Dermis blood vessel endothelial cell (primary cell): ENCODE results near the gene NGDN. TPM values are rescaled to one million over a fixed set of nuclear protein-coding genes. Genes with fewer than 3 reads are reported as not detected.

ENCODE experiments used
- DNase-seq: peaks from one replicate; pipeline ENCODE4 v3.0.0; 2010
- total RNA-seq: library from RNA; depleted of rRNA; stranded (reverse); fragments of >200 nt; gene quantifications from 2 replicates; pipeline ENCODE4 v1.2.3, GENCODE V29; 2014

NGDN gene
- total RNA-seq, 1 donor from 2014 or later = 61.8 TPM

DNA sequence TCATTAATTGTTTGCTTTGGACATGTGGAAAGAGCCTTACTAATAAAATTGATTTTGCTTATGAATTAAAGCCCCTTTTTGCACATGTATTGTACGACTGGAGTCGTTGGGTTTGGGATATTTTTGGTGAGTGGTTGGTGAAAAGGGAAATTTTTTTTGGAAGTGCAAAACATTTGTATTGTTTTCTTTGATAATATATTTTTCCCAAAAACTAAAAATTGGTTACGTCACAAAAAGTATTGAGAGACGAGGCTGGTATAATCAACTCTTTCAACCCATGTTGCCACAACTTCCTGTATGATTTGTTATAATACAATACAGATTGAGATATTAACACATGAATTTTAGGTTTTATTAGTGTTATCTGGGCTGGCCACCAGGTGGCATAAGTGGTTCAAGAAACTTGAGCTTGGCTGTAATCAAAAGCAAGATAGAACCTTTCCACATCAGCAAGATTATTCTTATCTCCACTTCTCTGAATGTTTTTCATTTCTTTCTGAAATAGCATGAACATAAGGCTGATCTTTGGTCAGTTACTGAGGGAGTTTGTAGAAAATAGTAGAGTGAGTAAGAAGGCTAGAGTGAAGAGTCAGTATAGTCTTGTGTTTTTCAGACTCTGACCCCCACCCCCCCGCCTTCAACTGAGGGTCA, 8.7 kb downstream of the NGDN start:
- peak; percentile 84 for DNase-seq

DNA sequence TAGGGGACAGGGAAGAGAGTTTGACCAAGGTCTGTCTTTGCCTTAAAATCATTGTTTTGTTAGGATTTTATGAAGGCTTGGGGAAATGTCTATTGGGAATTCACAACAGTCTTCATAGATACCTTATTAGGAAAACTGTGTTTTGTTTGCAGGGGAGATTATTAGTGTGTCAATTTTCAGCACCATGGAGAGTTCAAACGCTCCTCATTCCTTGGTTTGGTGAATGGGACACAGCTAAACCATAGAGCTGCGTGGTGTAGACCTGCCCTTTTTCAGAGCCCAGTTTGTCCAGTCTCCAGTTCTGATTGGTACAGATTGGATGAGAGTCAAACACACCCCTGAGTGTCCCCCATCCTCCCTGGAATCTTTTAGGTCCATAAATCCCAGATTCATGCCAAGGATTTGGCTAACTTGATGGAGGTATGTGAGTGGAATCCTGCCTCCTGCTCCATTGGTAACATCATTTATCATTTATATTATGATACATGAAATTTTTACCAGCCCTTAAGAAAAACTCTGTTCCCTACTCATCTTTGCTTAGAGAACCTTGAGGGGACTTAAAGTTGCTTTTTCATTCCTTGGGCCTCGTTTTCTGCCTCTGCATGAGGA, 12.0 kb downstream of the NGDN start:
- peak; percentile 43 for DNase-seq

DNA sequence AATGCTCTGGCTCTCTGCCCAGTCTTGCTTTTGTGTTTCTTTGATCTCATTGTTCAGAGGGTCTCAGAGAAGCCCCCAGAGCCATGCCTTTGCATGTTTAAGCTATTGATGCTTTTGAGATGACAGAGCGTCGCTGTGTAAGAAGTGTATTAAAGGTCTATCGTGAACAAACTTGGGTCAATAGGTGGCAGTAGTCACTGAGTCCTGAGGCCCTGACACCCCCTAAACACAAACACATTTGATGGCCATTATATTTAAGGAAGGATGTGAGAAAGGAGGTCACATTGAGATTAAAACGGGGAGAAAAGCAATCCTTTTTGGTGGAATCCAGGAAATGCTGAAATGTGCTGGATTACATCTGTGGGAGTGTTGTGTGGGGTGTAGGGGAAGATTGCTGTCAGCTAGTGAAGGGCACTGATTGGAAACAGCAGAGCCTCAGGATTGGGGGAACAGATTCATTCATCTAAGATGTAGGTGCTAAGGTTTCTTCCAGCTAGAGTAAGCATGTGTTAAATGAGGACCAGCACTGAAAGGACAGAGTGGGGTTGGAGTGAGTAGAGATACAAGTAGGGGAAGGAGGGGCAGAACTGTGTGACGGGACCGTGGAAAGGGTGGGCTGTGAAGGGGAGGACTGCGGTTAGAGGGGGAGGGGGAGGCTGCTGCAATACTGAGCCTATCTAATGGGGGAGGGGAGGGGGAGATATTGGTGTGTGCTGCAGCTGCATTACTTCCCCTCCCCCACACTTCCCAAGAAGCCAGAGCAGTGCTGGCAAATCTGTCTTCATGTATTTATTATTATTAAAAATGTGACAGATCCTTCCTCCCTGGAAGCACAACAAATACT, 12.7 kb downstream of the NGDN start:
- no peak for DNase-seq

DNA sequence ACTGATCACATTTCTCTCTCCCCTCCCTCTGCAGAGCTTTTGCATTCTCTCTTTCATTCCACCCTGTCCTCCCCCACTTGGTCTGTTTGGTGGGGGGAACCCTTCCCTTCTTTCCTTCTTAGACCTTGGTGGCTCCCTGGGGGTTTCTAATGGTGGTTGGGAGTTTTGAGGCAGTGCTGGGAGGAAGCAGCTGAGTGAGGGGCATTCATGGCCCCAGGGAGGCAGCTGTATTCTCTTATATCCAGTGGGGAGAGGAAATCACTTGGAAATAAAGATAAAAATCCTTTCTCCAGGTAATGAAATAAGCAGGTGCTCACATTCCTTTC, 13.3 kb downstream of the NGDN start:
- no peak for DNase-seq

DNA sequence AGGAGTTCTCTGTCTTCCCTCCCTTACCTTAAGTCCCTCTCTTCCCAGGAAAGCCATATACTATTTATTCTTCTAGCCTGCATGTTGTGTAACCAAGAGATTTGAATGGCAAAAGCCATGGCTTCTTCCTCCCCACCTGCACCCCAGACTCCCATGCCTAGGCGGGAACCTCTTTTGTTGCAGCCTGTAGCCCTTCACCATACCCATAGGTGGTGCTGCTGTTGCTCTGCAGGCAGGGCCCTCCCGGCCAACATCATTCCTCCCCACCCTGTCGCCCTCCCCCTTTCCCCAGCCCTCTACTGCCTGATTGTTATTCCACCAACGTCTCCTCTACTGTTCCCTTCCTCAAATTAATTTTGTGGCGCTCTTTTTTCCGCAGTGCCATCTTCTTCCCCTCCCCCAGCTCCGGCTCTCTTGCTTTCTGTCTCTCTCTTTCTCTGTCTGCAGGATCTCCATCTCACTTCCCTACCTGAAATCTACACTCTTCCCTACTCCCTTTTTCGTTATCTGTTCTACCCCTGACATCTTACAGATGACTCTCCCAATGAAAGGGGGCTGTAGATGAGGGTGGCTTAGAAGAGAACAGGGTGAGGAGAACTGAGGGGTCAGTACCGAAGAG, 13.8 kb downstream of the NGDN start:
- peak; percentile 26 for DNase-seq

DNA sequence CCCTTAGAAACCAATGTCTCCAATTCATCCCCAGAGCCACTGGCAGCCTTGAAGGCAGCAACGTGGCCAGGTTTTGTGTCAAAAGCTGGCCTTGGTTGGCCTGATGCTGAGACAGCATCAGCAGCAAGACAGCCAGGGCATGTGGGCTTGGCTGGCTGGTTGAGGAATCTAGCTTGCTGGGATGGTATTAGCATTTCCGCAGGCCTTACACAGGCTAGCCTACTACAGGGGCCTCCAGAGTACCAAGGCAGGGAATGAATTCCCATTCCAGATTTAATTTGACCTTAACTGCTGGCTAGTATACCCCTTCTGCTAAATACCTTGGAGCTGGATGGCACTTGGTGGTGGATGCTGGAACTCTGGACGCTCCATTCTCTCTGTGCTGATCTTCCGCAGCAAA, 15.8 kb downstream of the NGDN start:
- no peak for DNase-seq

DNA sequence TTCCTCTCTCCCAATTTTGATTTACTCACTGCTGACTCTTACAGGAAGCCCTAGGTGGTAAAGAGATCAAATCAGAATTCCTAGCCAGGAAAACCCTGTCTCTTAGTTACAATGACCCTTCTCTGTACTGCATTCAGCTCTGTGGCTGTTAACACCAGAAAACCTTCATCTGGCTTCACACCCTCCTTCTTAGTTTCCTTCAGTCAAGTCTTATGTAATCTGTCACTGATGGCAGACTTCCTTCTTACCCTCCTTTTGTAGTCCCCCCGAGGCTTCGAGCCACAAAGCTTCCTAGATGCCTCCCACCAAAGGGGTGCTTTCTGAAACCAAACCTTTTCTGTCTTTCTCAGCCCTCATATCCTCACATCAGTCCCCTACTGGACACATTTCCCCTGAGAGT, 16.5 kb downstream of the NGDN start:
- no peak for DNase-seq

DNA sequence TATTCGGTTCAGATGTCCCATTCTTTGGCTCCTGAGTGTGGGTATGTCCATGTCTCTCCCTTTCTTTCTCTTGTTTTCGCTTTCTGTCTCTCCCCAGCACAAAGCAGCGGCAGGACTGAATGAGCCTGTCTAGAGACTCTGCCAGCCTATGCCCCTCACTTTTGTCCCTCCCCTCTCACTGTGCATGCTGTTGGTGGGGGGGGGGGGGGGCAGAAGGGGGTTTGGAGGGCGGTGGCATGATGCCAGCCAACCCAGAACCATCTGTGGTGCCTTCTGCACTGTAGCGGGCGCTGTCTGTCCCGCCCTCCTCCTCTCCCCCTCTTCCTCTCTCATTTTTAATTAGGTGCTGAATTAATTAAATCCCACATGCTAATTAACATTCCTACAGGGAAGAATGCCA, 17.7 kb downstream of the NGDN start:
- DNase-seq = no peak

DNA sequence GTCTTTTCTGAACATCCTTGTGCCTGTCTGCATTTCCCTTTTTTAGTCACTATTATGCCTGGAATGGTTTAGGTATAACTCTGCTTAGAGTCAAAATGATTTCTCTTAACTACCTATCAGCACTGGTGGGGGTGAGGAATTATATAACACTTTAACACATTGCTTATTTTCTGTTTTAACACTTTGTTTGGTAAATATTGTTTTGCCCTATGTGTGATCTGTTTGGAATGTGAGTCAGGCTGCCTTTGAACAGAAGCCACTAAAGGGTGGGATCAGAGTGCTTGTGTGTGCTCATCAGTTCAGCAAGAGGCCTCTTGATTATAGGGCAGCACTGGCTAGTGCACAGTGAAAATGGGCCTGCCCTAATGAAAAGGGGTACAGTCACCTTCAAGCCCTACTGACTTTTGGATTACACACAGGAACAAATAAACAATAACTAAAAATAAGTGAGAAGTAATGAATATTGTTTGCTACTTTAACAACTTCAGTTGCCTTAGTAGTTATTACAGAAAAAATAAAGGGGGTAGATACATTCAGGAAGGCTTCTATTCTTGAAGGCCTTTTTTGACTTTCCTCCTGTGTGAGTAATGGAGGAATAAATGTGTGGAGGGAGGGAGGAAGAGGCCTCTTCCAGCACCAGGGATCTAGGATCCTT, 23.2 kb downstream of the NGDN start:
- no peak for DNase-seq

DNA sequence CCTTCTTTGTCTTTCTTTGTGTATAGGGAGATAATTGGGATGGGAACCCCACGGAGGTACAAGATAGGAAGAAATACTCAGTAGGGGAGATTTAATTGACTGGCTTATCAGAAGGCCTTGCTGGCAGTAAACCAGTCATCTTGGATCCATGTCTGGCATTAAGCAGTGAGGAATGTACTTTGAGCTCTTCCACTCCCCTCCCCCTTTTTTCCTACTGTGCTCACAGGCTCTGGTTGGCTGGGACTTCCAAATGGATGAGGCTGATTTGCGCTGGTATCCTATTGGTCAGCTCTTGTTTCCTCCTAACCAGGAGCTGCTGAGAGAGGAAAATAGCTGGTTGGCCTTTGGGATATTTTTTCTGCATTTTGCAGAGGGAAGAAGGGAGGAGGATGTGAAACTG, 24.7 kb downstream of the NGDN start:
- no peak for DNase-seq

DNA sequence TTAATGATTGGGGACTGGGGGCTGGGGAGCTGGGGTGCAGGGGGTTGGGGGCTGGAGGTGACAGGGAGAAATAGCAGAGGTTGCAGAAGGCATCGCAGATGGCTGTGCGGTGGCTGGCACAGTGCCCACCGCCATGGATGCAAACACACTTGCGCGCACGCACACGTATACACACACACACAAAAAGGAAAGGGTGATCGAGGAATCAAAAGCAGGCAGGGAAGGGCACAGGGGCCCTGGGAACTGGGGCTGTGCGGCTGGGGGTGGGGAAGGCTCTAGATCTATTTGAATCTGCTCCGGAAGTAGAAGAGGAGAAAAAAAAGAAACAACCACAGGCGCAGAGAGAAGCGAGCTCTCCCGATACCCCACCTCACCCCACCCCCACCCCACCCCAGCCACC, 42.7 kb downstream of the NGDN start:
- DNase-seq = no peak

DNA sequence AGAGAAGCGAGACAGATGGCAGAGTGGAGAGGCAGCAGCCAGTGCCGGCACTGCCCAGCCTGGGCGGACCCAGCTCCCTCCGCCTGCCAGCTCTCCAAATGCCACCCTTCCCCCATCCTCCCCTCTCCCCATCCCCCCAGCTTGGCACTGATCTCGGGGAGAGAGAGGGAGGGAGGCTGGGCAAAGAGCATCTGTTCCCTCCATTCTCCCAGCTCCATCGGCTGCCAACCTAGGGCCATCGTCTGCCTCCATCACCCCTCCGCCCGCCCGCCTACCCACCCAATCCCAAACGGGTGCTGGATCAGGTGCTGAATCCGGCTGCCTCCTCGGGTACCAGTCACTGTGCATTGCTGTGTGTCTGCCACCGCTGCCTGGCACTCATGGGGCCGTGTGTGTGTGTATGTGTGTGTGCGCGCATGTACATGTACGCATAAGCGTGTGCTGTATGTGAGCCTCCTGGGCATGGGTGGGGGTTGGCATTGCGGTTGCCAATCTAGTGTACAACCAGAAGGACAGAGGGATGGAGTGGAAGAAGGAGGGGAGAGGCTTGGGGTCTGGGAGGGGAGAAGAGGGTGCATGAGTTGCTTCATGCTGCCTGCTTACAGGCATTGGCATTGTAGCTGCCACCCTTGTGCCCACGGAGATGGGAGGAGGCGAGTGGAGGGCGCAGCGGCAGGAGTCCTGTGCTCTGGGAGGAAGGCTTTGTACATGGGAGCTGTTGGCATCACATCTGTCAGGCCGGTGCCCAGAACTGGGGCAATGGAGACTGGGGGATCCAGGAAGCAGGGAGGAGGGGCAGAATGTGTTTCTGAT, 43.7 kb downstream of the NGDN start:
- no peak for DNase-seq

DNA sequence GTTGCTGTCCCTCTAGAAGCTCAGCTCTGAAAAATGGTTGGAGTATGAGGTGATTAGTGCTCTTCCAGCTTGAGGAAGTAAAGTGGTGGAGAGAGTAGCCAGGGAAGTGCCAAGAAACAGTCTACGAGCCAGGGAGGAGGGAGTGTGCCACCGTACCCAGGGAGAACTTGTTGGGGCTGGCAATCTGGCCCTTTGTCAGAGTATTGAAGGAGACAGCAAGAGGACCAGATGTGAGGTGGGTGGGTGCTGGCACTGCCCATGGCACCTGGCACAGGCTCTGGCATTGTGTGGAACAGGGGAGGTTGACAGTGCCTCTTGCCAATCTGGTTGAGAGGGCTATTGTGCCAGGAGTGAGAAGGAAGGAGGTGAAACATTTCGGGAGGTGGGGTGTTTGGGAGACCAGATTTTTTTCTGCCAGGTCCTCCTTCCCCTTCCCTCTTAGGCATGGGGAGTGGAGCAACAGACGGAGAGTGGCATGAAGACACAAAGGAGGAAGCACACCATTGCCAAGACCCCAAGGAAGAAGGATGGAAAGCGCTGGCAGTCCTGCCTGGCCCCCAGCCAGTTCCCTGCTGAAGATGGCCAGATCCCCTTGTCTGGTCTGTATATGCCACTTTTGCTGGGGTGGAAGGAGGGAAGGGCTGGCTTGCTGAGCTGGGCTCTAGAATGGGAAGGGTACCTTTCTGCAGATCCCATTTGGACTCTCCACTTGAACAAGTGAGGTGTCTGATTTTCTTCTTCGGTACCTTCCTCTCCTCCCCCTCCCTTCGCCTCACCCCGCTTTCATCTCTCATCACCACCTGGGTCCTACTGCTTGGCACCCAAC, 44.5 kb downstream of the NGDN start:
- DNase-seq = no peak

DNA sequence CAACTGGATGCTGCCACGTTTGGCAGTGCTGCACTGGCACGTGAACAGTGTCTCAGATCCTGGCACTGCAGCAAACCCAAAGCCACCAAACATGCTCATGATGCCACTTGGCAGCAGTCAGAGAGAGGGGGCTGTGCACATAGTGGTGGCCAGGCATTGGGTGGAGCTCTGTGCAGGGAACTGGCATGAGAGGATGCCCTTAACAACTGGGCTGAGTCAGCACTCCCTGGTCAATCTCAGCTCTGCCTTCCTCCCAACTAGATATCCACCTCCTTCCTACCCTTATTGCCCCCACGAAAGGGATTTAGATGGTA, 45.1 kb downstream of the NGDN start:
- DNase-seq = no peak

DNA sequence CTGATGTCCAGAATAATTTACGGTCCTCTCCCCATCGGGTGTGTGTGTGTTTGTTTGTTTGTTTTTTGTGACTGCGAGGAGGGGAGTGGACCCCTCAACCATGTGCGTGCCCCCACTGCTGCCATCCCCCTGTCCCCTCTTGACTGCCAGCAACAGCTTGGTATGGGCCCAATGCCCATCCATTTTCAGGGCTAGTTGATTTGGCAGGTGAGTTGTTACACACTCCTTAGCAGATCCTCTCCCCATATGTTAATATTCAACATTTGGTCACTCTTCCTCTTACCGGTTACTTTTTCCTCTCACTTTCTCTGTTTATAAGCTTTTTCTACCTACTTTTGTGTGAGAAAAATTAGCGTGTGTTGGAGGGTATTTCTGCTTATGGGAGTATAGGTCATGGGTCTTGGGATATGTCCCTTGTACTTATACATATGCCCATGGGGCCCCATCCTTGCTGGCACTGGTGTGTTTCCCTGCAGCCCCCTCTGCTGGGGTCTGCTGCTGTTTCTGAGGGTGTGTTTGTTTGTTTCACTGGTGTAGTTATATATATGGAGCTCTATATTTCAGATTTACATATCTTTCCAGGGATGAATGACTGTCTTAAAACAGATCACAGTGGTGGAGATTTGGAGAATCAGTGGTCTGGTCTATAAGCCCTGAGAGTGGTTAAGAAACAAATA, 48.3 kb downstream of the NGDN start:
- no peak for DNase-seq

DNA sequence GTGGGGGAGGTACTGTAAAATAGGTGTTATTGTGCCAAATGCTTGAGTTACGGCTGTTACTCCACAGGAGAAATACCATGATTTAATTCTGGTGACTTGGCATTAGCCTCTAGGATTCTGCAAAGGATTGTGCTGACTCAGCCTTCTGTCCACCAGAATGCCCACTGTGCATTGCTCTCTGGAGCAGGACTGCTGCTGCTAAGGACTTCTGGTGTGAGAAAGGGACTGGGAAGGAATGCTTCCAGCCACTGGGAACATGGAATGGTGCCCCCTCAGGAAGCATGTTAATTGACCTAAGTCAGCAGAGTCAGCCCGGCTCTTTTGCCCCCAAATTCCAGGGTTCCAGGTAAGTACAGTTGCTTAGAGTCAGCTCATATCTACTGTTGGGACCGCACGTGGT, 49.2 kb downstream of the NGDN start:
- DNase-seq = no peak

DNA sequence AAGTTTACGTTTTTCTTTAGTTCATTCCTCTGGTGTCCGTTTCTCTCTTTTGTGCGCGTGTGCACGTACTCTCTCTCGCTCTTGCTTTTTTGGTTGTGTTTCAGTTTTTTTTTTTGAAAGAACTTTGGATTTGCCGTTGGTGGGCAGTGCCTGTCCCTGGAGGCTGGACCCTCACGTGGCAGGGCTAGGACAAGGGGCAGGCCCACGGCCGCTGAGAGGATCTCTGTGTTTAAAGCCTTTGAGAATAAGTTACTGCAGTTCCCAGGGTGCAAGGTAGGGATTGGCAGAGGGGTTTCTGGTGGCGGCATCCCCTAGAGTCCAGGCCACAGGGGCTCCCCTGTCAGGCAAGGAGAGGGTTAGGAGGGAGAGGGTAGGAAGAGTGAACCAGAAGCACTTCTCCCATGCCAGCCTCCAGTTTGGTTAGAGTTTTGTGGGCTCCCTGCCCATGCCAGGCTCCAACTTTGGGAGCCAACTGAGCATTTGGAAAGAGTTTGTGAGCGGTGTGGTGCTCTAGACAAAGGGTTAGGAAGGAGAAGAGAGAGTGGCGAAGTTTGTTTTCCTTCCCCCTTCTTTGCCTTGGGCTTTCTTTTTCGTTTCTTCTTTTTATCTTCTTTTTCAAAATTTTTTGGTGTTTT, 51.5 kb downstream of the NGDN start:
- DNase-seq = no peak

DNA sequence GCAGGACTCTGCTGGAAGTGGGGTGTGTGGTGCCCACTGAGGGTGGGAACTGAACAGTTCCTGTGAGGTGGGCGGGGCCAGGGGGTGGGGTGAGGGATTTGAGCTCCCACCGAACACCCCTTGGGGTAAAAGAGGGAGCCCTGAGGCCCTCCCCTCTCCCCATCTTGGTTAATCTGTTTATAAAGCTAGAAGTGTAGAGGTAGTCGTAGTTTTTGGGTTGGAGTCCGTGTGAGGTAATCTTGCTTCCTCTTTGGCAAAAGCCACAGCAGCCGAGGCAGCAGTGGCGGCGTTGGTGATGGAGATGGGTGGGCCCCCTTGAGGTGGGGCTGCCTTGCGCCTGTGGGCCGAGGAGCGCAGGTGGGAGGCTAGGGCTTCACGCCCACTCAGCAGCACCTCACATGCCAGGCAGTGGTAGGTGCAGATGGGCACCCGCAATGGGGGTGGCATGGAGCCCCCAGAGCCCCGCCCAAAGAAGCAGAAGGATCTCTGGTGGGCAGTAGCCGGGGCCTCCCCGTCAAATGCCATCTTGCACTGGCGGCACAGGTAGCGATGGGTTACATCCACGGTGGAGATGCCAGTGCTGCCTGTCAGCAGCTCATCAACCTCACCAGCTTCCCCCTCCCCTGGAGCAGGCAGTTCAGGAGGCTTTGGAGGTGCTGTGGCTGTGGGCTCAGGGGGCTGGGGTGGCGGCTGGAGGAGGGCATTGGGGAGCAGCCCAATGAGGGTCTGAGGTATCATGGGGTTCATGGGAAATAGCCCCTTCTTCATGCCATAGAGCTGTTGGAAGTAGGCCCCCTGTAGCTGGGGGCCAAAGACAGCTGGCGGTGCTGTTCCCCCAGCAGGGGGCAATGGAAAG, 52.5 kb downstream of the NGDN start:
- no peak for DNase-seq

DNA sequence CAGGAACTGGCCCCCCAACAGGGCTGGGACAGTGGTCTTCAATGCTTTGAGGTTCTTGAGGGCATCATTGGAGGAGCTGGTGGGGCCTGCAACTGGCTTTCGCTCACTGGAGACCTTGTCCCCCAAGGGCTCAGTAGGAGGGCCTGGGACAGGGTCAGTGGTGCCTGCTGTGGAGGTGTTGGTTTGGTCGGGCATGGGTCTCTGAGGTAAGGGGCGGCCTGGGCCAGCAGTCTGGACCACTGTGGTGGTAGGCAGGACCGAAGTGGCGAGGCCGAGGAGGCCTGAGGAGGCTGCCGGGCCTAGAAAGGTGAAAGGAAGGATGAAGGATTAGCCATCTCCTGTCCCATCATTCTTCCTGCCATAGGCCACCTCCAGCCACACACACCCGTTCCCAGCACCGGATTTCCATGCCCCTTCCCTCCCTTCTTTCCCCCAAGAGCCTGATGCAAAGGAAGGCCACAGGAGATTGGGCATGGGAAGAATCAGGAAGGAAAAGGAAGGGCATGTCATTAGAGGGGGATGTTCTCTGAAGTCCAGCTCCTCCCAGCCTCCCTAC, 53.2 kb downstream of the NGDN start:
- no peak for DNase-seq
